Heart left ventricle (tissue), 13 donors: ENCODE results near the gene ATP6AP2.

Source experiments
- CTCF ChIP-seq, 12 donors: fragments of 200-600 bp; sonication (generic) in 4 of 12; IDR thresholded peaks; one replicate each; pipeline versions ENCODE4 v1.5.0 to v1.8.0; 2018 to 2022; ENCODE audit warnings: antibody characterized with exemption in 12 of 12, mild to moderate bottlenecking in 5 of 12
- POLR2A ChIP-seq, 2 donors: fragments of 450-650 bp; IDR thresholded peaks; one replicate each; pipeline ENCODE4 v1.6.1; 2017; ENCODE audit warnings: antibody characterized with exemption in 2 of 2, mild to moderate bottlenecking in 2 of 2, moderate library complexity in 2 of 2
- donor health status: ischemic (EF 13 %, LVEDD 7.1; RV severe dilation, severe dysfunction).
- donor health status: DM: no; HTN: yes; CAD: no.
- donor health status: DM: no; HTN: no; CAD: no.
- donor health status: ischemic (EF 25% LVEDD 6.9; RV normal size, moderate dysfunction).
- donor health status: ischemic (EF 25% LVEDD 5.7; RV mildly dilated, moderate dysfunction).
- donor health status: ischemic (EF 35%, LVEDD 5.7; RV mildly dilated, moderate dysfunction).
- donor health status: nonischemic (EF 11% LVEDD 7.7; RV severe dilation, severe dysfunction).
- donor health status: DM: yes; HTN: yes; CAD: no.
- donor health status: PGD.
- donor health status: ischemic (EF 29% LVEDD 5.4; RV normal size, mild dysfunction).
- donor health status: nonischemic (EF 23%, LVEDD 6.1; RV moderate dilation, normal function).

- TF ChIP-seq POLR2A (IDR thresholded peaks at IDR 0.05) (no peak), CTCF (IDR thresholded peaks at IDR 0.05) (no peak)
Measured at GRCh38 chrX:40578039-40578695, 2.6 kb upstream of the ATP6AP2 start.
